Measurements from ENCODE around the gene ZDHHC13. TPM values are rescaled to one million over a fixed set of nuclear protein-coding genes. Genes with fewer than 3 reads are reported as not detected.

ZDHHC13 gene
- total and polyA plus RNA-seq, 2 of the 8 experiments (the other 6 are each of a cell fraction or from before 2014, with no cell fraction given), result 22.4 to 24.1 TPM

DNA sequence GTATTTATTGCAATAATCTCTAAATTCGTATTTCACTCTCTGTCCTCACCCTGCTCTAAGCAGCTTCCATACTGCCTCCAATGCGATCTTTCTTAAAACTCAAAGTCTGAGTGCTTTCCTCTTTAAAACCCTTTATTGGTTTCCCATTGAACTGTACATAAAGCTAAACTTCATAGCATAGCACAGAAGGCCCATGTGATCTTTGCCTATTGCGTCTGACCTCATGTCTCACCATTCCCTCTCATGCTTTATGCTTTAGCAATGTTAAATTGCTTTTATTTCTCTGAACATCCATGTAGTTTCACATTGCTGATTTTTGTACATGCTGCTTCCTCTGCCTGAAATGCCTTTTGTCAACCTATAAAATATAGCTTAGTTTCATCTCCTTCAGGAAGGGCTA is 28.4 kb downstream of the ZDHHC13 start:
- H3K27ac ChIP-seq (ENCODE audit: low read depth, low read length), result no peak overlapping the region
- H2AFZ ChIP-seq (ENCODE audit: low read length), result no peak overlapping the region
- no peaks in the 10 kb centered on the region; a peak in 1 of 4 replicates for H3K79me2 ChIP-seq (ENCODE audit: control insufficient read depth in 1 of 2, insufficient read depth in 2 of 2, low read length in 2 of 2)
- no peak overlapping the region for H3K4me3 ChIP-seq (ENCODE audit: extremely low read depth in 1 of 4, insufficient read depth in 2 of 4, low read depth in 3 of 4, low read length in 4 of 4)
- no peak overlapping the region for H2BK15ac ChIP-seq (ENCODE audit: low read length)
- ChIA-PET CTCF (ENCODE audit: partially characterized antibody) (no interaction called here), POLR2A (ENCODE audit: partially characterized antibody) (no interaction called here)
- no peaks in the 10 kb centered on the region; a peak in 1 of 7 replicates for H3K4me1 ChIP-seq (replicated peaks in 1 of 4; ENCODE audit: control insufficient read depth in 3 of 4, insufficient read depth in 4 of 4, low read length in 3 of 4)
- H4K20me1 ChIP-seq (replicated peaks in 1 of 2; ENCODE audit: control insufficient read depth in 1 of 2, insufficient read depth in 2 of 2, low read length in 2 of 2), result no peaks in the 10 kb centered on the region
- H2BK5ac ChIP-seq (ENCODE audit: low read depth, low read length), result no peak overlapping the region
- DNase-seq (ENCODE audit: low read depth in 1 of 2, low spot score in 2 of 2) (no peak), FAIRE-seq (no peak)
- no peak overlapping the region for H4K5ac ChIP-seq (ENCODE audit: insufficient read length, low read depth, low read length)
- no peaks in the 10 kb centered on the region for H3K27me3 ChIP-seq (replicated peaks in 1 of 4; ENCODE audit: control insufficient read depth in 3 of 4, extremely low read depth in 1 of 4, insufficient read depth in 3 of 4, low read length in 3 of 4)
- no peak overlapping the region for H3K56ac ChIP-seq (replicated peaks; ENCODE audit: insufficient read length, low read depth, low read length)
- 55% methylated on average over 3 of the region's 3 CpGs; no CpG with 5 or more reads in 1 of the 2 experiments for WGBS, 2 experiments (ENCODE audit: extremely low coverage in 1 of 2, insufficient coverage in 1 of 2, insufficient read length in 1 of 2, insufficient replicate concordance in 2 of 2, low coverage in 1 of 2, low lambda C conversion rate in 2 of 2, missing lambda C conversion rate in 1 of 2)
- H3K14ac ChIP-seq (ENCODE audit: insufficient read length), result no peak overlapping the region
- no peak overlapping the region for H2BK12ac ChIP-seq (ENCODE audit: low read depth, low read length)
- no peak overlapping the region for H2BK120ac ChIP-seq (replicated peaks; ENCODE audit: low read depth, low read length)
- H3K23me2 ChIP-seq (ENCODE audit: low read depth, low read length), result no peaks in the 10 kb centered on the region
- no peak overlapping the region for H2BK20ac ChIP-seq (ENCODE audit: low read length)
- H3K9me3 ChIP-seq (ENCODE audit: insufficient read depth in 2 of 2, low read depth in 1 of 2, low read length in 1 of 2), result no peaks in the 10 kb centered on the region
- no peak overlapping the region for H3K4ac ChIP-seq (replicated peaks; ENCODE audit: insufficient read length, low read depth, low read length)
- no peak overlapping the region for H4K91ac ChIP-seq (replicated peaks; ENCODE audit: insufficient read length, low read length)
- H4K8ac ChIP-seq (ENCODE audit: extremely low read depth, insufficient read depth, low read length), result no peak overlapping the region
- no peak overlapping the region for H3K23ac ChIP-seq (ENCODE audit: insufficient read length)
- no peak overlapping the region for H3K18ac ChIP-seq (ENCODE audit: extremely low read depth, low read length)
- H3K36me3 ChIP-seq (ENCODE audit: control insufficient read depth in 2 of 4, insufficient read depth in 4 of 4, low read length in 3 of 4), result peaks cover 0 to 21% (median 10%) of the 10 kb centered on the region in 4 experiments; a peak in 5 of 8 replicates
- H3K9ac ChIP-seq (replicated peaks in 1 of 4; ENCODE audit: extremely low read depth in 1 of 4, low read depth in 3 of 4, low read length in 3 of 4), result no peak overlapping the region
- no peak overlapping the region for H2AK5ac ChIP-seq (ENCODE audit: low read depth, low read length)
- H3K79me1 ChIP-seq (ENCODE audit: low read depth, low read length), result no peaks in the 10 kb centered on the region
- H3K4me2 ChIP-seq (ENCODE audit: insufficient read depth in 1 of 2, low read depth in 2 of 2, low read length in 2 of 2), result no peak overlapping the region
- TF ChIP-seq POLR2AphosphoS5 (IDR thresholded peaks at IDR 0.05; ENCODE audit: low read depth, low read length) (no peak), RXRA (IDR thresholded peaks at IDR 0.05; ENCODE audit: insufficient read depth, low read depth, low read length) (no peak), BACH1 (IDR thresholded peaks at IDR 0.05; ENCODE audit: low read length) (no peak), CBX5 (IDR thresholded peaks at IDR 0.05; ENCODE audit: low read depth, low read length) (no peak), CHD1 (IDR thresholded peaks at IDR 0.05; ENCODE audit: low read depth, low read length) (no peak), SIN3A (conservative IDR thresholded peaks at IDR 0.05 in 1 of 2, IDR thresholded peaks at IDR 0.05 in 1 of 2; ENCODE audit: low read depth in 1 of 2, low read length in 2 of 2) (no peak), EZH2 (IDR thresholded peaks at IDR 0.05; ENCODE audit: low read depth, low read length, severe bottlenecking) (no peak), CBX8 (IDR thresholded peaks at IDR 0.05; ENCODE audit: borderline replicate concordance, low read depth, low read length) (no peak), SIRT6 (IDR thresholded peaks at IDR 0.05; ENCODE audit: low read length) (no peak), ATF2 (IDR thresholded peaks at IDR 0.05; ENCODE audit: low read length) (no peak), TAF7 (optimal IDR thresholded peaks at IDR 0.05; ENCODE audit: borderline replicate concordance, low read depth, low read length) (no peak), TEAD4 (IDR thresholded peaks at IDR 0.05; ENCODE audit: low read depth, low read length) (no peak), SP1 (IDR thresholded peaks at IDR 0.05; ENCODE audit: low read depth, low read length) (no peak), BCL11A (IDR thresholded peaks at IDR 0.05; ENCODE audit: low read depth in 2 of 2, low read length in 2 of 2) (no peak)
